Muscle layer of duodenum (tissue), 2 donors: ENCODE data around the gene FANK1.
"Not testable (repeated sequence)": the region's sequence is repeated elsewhere in the genome, so short reads cannot be mapped to it uniquely, and the experiment has no call there.

Experiments used
- H3K27ac ChIP-seq: one replicate; pipeline ENCODE4 v1.7.0; 2013; ENCODE audit warnings: mild to moderate bottlenecking, low read length
- H3K27me3 ChIP-seq: one replicate; pipeline ENCODE4 v1.7.0; 2013; ENCODE audit warnings: low read depth, mild to moderate bottlenecking, control low read depth, low read length
- H3K36me3 ChIP-seq, 2 donors: one replicate each; pipeline ENCODE4 v1.7.0; 2013; ENCODE audit warnings: low read length in 2 of 2, control low read depth in 1 of 2, mild to moderate bottlenecking in 1 of 2; ENCODE audit not compliant: insufficient read depth in 2 of 2, control insufficient read depth in 1 of 2
- H3K4me1 ChIP-seq, 2 donors: one replicate each; pipeline ENCODE4 v1.7.0; 2013; ENCODE audit warnings: low read length in 2 of 2, mild to moderate bottlenecking in 2 of 2, control low read depth in 1 of 2, moderate library complexity in 1 of 2; ENCODE audit not compliant: insufficient read depth in 2 of 2, control insufficient read depth in 1 of 2
- H3K4me3 ChIP-seq, 2 donors: one replicate each; pipeline ENCODE4 v1.7.0; 2013; ENCODE audit warnings: low read length in 2 of 2, low read depth in 1 of 2, mild to moderate bottlenecking in 1 of 2
- H3K9me3 ChIP-seq, 2 donors: one replicate each; pipeline ENCODE4 v1.7.0; 2013; ENCODE audit warnings: low read length in 2 of 2, control low read depth in 1 of 2, mild to moderate bottlenecking in 1 of 2; ENCODE audit not compliant: control insufficient read depth in 1 of 2
- donor health status: healthy.

FANK1 gene

GRCh38 chr10:125940515-125940914 is 44.2 kb downstream of the FANK1 start:
- H3K27ac ChIP-seq = no peak overlapping the region
- peaks cover 0 to 7% of the 10 kb centered on the region in 2 donors for H3K9me3 ChIP-seq
- no peaks in the 10 kb centered on the region for H3K27me3 ChIP-seq
- no peaks in the 10 kb centered on the region for H3K4me1 ChIP-seq
- no peak overlapping the region for H3K4me3 ChIP-seq
- no peaks in the 10 kb centered on the region for H3K36me3 ChIP-seq

GRCh38 chr10:125951290-125951689 is 54.9 kb downstream of the FANK1 start:
- Histone ChIP-seq H3K9me3 (peaks cover 17 to 33% of the 10 kb centered on the region in 2 donors), H3K4me3 (no peak overlapping the region), H3K27me3 (no peaks in the 10 kb centered on the region)

GRCh38 chr10:125953778-125954385 is 57.5 kb downstream of the FANK1 start:
- Histone ChIP-seq H3K9me3 (peaks cover 17 to 33% of the 10 kb centered on the region in 2 donors), H3K36me3 (no peaks in the 10 kb centered on the region), H3K4me3 (peak overlapping the region in 1 of 2 donors; percentile 4)

More at GRCh38 chr10:125951290-125951689, 54.9 kb downstream of the FANK1 start:
- Histone ChIP-seq H3K36me3 (no peaks in the 10 kb centered on the region), H3K4me1 (no peaks in the 10 kb centered on the region), H3K27ac (no peak overlapping the region)

GRCh38 chr10:125955766-125956165 is 59.4 kb downstream of the FANK1 start:
- peaks cover 17 to 39% of the 10 kb centered on the region in 2 donors for H3K9me3 ChIP-seq
- H3K4me1 ChIP-seq = no peaks in the 10 kb centered on the region
- H3K4me3 ChIP-seq = no peak overlapping the region
- H3K27me3 ChIP-seq = no peaks in the 10 kb centered on the region
- no peaks in the 10 kb centered on the region for H3K36me3 ChIP-seq
- no peak overlapping the region for H3K27ac ChIP-seq

More at GRCh38 chr10:125953778-125954385, 57.5 kb downstream of the FANK1 start:
- no peaks in the 10 kb centered on the region for H3K27me3 ChIP-seq
- no peak overlapping the region for H3K27ac ChIP-seq
- no peaks in the 10 kb centered on the region for H3K4me1 ChIP-seq

GRCh38 chr10:125961743-125962142 is 65.4 kb downstream of the FANK1 start:
- Histone ChIP-seq H3K27ac (no peak overlapping the region), H3K4me1 (no peaks in the 10 kb centered on the region), H3K36me3 (no peaks in the 10 kb centered on the region), H3K4me3 (no peak overlapping the region), H3K9me3 (peaks cover 4 to 9% of the 10 kb centered on the region in 2 donors), H3K27me3 (no peaks in the 10 kb centered on the region)

- Histone ChIP-seq H3K36me3 (no peaks in the 10 kb centered on the region), H3K4me1 (no peaks in the 10 kb centered on the region), H3K9me3 (peaks cover 4 to 9% of the 10 kb centered on the region in 2 donors), H3K4me3 (no peak overlapping the region), H3K27me3 (no peaks in the 10 kb centered on the region), H3K27ac (no peak overlapping the region)
Observed at GRCh38 chr10:125962200-125962599, 65.8 kb downstream of the FANK1 start.

GRCh38 chr10:125964558-125964957 is 68.2 kb downstream of the FANK1 start:
- Histone ChIP-seq H3K27me3 (no peaks in the 10 kb centered on the region), H3K4me1 (no peaks in the 10 kb centered on the region), H3K9me3 (peaks cover 4 to 7% of the 10 kb centered on the region in 2 donors), H3K36me3 (no peaks in the 10 kb centered on the region), H3K4me3 (no peak overlapping the region), H3K27ac (no peak overlapping the region)

GRCh38 chr10:125967533-125967932 is 71.2 kb downstream of the FANK1 start:
- no peaks in the 10 kb centered on the region for H3K36me3 ChIP-seq
- no peak overlapping the region for H3K27ac ChIP-seq
- H3K27me3 ChIP-seq = no peaks in the 10 kb centered on the region
- H3K4me1 ChIP-seq = no peaks in the 10 kb centered on the region
- no peak overlapping the region for H3K4me3 ChIP-seq
- H3K9me3 ChIP-seq = no peaks in the 10 kb centered on the region

- not testable (repeated sequence) for H3K27ac ChIP-seq, H3K36me3 ChIP-seq, H3K27me3 ChIP-seq, H3K4me3 ChIP-seq, H3K9me3 ChIP-seq, H3K4me1 ChIP-seq
Observed at GRCh38 chr10:125970077-125970630, 73.8 kb downstream of the FANK1 start.

- Histone ChIP-seq H3K27ac (no peak overlapping the region), H3K36me3 (no peaks in the 10 kb centered on the region), H3K27me3 (no peaks in the 10 kb centered on the region), H3K9me3 (peaks cover 0 to 4% of the 10 kb centered on the region in 2 donors), H3K4me3 (no peak overlapping the region), H3K4me1 (no peaks in the 10 kb centered on the region)
Observed at GRCh38 chr10:125976960-125977605, 80.7 kb downstream of the FANK1 start.

- peaks cover 0 to 2% of the 10 kb centered on the region in 2 donors for H3K9me3 ChIP-seq
- H3K27me3 ChIP-seq = no peaks in the 10 kb centered on the region
- H3K36me3 ChIP-seq = no peaks in the 10 kb centered on the region
- H3K4me1 ChIP-seq = no peaks in the 10 kb centered on the region
- H3K4me3 ChIP-seq = no peak overlapping the region
- no peak overlapping the region for H3K27ac ChIP-seq
Observed at GRCh38 chr10:125979976-125980375, 83.6 kb downstream of the FANK1 start.
